ENCODE results near the gene OSBP2.

OSBP2 gene

DNA sequence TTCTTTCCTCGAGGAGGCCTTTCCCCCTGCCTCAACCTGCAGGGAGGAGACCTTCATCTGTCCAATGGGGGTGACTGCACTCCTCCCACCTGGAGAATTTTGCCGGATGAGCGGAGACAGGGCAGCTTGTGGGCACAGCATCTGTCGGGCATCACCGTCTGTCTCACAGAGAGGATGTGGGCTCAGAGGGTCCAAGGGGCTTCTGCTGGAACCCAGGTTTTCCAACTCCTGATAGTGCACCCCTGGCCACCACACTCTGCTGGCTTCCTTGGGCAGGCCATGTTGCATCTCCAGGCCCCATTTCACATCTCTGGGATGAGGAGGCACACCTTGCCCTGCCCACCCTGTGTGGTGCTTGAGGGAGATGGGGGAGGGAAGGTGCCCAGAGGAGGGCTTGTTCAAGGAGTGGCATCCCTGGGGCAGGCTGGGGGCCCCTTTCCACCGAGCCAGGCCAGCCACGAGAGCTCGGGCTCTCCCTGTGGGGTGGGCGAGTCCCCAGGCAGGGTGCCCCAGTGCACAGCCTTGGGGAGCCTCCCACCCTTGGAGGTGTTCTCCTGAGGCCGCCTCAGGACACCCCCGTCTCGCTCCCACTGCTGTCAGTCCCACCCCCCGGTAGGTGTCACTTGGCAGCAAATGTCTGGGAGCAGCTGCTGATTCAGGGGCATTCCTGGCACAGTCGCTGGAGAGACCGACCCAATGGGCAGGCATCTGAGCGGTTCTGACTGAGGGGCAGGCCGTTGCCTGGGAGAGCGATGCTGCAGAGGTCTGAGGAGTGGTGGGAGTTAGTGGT, 189.7 kb downstream of the OSBP2 start:
- no peak for DNase-seq

DNA sequence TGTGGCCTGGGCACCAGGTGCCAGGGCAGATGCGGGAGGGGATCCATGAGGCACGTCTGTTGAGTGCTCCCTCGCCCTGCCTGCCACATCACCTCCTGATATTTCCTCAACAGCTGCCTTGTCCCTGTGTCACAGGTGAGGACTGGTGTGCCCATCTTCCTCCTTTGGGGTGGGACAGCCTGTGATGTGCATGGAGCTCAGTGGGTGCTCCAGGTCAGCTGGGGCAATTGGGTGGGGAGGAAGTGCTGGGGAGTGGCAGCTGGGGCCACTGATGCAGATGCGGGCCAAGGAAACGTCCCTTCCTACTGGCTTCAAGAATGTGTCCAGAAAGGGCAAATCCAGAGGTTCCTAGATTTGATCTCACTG, 190.3 kb downstream of the OSBP2 start:
- no peak for DNase-seq

DNA sequence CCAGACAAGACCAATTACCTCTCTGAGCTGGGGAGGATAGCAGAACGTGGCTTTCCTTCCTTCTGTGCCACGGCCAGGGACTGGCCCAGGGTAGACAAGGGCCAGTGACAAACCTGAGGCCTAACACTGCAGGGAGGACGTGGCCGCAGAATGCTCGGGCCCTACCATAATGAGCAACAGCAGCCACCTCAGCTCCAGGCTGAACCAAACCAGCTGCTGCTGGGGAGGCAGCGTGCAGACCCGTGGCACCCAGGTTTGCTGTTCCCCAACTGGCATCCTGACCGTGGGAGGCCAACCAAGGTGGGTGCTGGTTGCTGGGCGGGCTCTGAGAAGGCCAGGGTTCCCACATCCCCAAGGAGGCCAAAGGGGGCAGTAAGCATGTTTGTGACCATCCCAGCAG, 190.9 kb downstream of the OSBP2 start:
- DNase-seq: no peak

DNA sequence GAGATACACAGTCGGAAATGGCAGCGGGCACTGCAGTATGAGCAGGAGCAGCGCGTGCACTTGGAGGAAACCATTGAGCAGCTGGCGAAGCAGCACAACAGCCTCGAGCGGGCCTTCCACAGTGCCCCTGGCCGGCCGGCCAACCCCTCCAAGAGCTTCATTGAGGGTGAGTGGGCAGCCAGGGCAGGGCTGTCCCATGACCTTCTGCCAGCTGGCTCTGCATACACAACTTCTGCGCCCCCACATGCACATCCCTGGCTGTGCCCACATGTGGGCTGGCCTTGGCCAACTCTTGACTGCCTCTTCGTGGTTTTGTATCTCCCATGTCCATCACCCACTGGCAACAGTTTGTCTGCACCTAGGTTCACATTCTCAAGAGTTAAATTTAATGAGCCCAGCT, 192.8 kb downstream of the OSBP2 start:
- no peak for DNase-seq

DNA sequence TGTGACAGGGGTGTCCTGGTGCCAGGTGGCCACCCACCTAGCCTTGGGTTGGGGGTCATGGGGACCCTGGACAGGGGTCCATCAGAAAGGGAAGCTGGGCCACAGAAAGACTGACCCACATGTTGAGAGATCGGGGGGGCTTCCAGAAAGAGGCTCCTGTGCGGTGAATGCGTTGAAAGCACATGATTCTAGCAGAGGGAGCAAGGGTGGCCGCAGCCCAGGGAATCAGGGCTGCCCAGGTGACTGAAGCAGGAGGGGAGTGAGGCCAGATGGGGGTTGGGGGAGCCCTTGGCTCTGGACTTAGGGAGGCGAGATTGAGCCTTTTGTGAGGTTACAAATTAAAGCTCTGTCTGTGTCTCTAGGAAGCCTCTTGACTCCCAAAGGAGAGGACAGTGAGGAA, 193.2 kb downstream of the OSBP2 start:
- DNase-seq: no peak

DNA sequence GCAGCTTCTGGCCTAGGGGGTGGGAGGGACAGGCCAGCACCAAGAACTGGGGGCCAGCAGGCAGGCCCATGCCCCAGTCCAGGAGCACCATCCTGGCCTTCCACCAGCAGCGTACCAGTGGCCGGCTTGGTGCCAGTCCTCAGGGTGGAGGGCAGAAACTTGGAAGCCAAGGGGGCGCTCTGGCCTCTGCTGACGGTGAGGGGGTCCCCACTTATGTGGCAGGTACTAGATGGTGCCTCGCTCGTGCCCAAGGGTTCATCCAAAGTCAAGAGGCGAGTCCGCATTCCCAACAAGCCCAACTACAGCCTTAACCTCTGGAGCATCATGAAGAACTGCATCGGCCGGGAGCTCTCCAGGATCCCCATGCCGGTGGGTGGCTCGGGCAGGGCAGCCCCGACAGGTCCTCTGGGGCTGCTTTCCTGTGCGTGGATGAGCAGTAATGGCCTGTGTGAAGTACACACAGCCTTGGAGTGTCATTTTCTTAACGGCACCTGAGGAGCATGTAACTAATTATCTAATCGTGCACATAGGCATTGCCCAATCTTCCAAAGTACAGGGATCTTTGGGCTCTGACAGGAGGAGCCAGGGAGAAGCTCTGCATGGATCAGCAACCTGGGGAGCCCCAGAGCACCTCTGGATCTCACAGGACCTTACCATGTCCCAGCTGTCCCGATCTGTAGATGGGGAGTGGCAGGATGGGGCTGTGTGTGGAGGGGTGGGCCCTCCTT, 194.8 kb downstream of the OSBP2 start:
- no peak for DNase-seq

DNA sequence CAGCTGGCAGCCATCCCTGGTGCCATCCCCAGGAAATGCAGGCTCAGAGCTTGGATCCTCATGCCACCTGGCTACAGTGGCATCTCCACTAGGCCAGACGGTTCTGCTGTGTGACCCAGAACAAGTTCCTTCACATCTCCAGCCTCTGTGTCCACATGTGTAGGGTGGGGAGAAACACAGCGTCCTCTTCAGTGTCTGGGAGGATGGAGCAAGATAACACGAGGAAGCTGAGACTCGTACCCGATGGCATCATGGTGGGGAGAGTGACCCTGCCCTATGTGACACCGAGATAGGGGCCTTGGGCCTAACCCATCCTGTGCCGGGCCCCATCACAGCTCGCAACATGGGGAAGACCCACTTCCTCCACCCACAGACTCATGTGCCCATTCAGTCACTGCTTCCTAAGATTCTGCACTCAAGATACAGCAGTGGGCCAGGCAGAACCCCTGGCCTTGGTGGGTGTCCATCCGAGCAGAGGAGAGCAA, 195.4 kb downstream of the OSBP2 start:
- no peak for DNase-seq

DNA sequence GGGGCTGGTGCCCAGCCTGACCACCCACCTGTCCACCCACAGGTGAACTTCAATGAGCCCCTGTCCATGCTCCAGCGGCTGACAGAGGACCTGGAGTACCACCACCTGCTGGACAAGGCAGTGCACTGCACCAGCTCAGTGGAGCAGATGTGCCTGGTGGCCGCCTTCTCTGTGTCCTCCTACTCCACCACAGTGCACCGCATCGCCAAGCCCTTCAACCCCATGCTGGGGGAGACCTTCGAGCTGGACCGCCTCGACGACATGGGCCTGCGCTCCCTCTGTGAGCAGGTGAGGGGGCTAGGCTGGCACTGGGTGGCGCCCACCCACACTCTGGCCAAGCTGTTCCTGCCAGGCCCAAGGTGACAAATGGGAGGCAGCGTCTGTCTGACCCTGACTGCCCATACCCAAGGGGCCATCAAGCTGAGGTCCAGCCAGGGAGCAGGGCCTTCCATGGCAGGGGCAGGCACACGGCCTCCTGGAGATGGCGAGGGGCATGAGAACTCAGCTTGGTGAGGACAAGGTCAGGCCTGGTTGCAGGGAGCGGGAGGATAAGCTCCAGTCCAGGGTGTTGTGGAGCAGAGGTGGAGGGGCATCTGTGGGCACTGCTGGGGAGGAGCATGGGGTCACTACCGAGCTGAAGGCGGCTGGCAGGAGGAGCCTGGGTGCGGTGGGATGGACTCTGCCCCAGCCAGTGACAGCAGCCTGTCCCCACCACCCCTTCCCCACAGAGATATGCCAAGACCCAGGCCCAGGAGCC, 196.2 kb downstream of the OSBP2 start:
- DNase-seq: no peak

DNA sequence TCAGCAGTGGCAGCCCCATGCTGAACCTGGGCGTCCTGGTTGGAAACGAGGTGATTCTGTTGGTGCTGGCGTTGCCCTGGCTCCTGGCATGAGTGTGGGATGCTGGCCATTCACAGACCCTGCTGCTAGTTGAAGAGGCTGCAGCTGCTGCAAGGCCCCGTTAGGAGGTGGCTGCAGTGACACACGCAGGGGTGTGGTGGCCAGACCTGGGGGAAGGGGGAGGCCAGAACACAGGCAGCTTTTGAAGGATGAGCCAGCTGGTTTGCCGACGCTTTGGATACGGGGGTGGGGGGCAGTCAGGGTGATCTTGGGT, 196.7 kb downstream of the OSBP2 start:
- no peak for DNase-seq

DNA sequence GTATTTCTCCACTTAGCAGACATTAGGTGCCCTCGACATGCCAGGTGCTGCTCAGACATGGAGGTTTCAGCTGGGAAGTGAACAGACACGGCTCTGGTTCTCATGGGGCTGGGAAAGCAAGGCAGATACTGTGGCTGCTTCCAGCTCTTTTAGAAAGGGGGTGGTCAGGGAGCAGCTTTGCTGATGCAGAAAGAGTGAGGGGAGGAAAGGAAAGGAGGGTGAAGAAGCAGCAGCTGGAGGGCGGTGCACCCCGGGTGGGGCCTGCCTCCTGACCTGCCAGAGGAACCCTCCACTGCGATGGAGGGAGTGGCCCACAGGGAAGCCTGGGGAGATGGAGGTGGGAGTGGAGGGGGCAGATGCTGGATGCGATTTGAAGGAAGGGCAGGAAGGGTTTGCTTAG, 197.1 kb downstream of the OSBP2 start:
- DNase-seq: no peak

DNA sequence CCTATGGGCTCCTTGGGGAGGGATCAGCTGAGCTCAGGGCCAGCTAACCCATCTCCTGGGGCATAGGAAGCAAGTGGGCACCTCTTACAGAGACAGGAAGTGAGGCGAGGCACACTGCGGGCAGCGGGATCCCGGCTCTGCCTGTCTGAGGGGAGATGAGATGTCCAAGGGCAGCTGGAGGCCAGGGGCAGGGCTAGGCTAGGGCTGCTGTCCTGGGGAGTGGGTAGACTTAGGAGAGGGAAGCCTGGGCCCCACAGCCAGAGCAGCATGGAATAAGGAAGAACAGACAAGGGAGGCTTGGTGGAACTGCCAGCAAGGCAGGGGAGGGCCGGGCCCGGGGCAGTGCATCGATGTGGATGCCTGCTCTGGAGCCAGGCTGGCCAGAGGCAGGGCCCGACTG, 197.6 kb downstream of the OSBP2 start:
- no peak for DNase-seq

DNA sequence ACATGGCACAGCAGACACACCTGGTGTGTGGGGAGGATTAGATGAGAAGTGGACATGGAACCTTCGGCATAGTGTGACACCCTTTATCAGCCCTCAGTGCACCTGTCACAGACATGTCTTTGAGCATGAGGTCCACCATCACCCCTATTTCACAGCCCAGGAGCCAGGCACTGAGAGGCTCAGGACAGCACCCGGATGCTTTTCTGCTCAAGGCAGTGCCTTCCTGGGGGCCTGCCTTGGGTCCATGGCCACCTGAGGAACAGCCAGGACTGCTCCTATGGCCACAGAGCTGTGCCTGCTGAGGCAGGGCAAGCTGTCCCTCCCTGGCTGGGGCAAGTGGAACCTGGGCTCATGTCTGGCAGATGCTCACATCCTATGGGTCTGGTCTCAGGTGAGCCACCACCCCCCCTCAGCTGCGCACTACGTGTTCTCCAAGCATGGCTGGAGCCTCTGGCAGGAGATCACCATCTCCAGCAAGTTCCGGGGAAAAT, 198.1 kb downstream of the OSBP2 start:
- DNase-seq: no peak

DNA sequence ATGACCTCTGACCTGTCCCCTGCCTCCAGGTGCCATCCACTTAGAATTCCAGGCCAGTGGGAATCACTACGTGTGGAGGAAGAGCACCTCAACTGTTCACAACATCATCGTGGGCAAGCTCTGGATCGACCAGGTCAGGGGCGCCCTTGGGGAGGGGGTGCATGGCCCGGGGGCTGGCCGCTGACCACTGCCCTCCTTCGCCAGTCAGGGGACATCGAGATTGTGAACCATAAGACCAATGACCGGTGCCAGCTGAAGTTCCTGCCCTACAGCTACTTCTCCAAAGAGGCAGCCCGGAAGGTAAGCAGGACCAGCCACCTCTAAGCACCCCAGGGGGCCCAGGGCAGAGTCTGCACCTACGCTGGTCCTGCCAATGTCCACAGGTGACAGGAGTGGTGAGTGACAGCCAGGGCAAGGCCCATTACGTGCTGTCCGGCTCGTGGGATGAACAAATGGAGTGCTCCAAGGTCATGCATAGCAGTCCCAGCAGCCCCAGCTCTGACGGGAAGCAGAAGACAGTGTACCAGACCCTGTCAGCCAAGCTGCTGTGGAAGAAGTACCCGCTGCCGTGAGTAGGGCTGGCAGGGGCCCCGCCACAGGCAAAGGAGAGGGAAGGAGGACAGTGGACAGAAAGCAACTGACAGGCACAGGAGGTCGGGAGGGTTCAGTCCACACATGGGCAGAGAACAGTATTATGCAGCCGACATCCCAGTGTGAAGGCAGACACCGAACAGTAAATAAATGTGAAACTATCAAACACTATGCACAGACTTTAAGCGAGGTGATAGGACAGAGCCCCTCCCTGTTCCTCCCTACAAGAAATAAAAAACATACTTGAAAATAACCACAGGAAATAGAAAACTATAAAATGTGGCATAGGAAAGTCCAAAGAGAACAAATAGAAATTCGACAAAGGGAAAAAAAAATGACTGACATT, 199.0 kb downstream of the OSBP2 start:
- no peak for DNase-seq

DNA sequence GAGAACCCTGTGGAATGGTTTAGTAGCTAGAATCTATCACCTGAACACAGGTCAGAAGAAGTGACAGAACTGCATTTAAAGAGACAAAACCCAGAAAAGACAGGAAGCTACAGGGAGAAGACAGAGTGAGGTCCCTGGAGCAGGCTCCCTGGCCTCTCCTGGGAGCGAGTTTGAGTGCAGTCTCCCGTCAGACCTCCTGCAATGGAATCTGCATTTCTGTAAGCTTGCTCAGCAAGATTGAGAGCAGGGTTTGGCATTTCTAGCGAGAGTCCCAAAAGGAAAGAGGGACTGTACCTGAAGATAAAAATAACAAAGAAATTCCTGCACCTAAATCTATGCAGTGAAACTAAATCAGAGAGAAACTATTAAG, 199.7 kb downstream of the OSBP2 start:
- DNase-seq: no peak

DNA sequence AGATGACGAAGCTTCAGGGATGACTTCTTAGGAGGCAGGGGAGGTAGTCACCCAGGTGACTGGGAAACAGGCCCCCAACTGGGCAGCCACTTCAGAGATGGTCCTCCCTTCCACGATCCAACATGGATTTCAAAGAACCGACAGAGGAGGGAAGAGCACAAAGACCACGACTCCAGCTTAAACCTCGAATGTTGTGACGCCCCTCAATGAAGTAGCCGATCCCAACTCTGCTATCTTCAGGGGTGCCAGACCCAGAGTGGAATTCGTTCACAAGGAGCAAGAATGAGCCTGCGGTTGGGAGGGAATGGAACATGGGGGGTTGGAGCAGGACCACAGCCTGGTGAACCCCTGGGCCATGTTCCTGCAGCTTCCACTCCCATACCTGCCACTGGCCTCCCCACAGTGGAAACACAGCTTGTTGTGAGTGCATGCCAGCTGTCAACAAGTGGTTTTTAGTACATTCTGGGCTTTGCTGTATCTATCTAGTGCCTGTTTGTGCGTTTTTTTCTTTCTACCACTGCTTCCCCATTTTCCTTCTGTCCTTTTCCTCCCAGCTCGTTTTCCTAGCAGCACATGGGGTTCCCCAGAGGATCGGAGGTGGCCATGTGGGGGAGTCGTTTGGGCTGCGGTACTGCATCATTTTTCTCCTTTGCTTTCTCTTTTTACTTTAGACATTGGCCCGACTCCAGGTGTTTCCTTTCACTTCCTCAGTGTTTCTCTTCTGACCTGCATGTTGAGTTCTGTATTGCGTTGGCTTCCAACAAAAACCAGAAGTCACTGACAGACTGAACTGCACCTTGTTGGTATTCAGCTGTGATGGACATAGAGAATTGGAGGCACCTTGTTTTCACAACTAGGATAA, 208.1 kb downstream of the OSBP2 start:
- no peak for DNase-seq

DNA sequence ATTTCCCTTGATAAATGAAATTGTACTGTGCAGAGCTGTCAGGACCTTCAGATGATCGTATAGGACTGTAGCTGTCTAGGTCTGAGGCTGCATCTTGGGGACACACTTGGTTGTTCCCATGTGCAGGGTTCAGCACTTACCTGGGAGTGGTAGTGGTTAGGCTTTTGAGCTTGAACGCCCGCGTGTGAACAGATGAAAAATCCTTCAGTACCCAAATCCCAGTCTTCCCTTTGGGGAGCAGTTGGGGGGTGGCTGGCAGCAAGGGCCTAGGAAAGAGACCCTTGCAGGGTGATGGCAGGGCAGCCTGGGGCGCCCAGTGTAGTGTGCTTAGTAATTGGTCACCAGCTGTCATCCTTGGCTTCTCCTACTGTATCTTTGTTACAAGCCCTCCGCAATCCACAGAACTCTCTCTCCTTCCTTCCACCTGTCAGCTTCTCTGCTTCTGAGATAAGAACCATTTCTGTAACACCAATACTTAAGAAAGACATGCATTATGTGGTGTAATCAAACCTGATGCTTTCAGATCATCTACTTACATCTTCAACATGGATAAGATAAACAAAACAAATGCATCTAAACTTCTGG, 209.3 kb downstream of the OSBP2 start:
- no peak for DNase-seq

DNA sequence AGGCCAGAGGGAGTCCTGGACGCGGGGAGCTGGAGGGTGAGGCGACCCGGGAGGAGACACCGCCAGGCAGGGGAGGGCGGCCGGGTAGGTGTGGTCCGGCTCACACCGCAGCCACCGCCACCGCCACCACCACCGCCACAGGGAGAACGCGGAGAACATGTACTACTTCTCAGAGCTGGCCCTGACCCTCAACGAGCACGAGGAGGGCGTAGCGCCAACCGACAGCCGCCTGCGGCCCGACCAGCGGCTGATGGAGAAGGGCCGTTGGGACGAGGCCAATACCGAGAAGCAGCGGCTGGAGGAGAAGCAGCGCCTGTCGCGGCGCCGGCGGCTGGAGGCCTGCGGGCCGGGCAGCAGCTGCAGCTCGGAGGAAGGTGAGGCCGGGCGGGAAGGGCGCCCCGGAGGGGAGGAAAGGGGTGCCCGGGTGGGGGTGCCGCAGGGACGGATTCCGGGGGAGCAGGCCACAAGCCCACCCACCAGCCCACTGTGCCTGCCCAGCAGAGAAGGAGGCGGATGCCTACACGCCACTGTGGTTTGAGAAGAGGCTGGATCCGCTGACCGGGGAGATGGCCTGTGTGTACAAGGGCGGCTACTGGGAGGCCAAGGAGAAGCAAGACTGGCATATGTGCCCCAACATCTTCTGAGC, 211.1 kb downstream of the OSBP2 start:
- no peak for DNase-seq

DNA sequence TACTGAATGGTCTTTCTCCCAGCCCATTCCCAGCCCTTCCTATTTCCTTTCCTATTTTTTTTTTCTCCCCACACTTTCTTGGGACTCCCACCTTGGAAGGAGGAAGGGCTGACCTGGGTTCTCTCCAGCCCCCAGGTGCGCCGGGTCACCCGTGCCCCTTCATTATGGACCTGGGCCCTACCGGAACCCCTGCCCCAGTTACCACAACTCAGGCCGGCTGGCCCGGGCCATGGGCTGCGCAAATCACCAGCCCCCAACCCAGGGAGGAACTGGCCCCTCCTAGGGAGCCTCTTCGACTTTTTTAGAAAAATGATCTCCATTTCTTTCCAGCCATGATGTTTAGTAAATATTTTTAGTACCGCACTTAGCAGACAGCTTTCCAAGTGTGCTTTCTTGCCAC, 211.7 kb downstream of the OSBP2 start:
- no peak for DNase-seq

DNA sequence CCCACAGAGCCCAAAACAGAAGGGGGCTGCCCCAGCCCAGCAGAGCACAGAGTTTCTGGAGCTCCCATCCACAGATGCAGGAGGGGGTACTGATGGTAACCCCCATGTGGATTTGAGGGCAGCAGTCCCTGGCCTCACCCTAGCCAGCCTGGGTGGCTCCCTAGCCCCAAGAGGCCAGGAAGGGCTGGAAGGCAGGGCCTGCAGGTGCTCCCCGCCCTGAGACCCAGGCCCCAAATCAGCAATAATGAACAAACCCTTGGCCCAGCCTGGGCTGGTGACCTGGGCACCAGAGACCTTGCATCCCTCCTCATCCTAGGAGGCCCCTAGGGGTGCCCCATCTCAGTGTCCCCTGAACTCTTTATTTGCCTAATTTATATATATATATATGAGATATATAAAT, 212.3 kb downstream of the OSBP2 start:
- DNase-seq: no peak

DNA sequence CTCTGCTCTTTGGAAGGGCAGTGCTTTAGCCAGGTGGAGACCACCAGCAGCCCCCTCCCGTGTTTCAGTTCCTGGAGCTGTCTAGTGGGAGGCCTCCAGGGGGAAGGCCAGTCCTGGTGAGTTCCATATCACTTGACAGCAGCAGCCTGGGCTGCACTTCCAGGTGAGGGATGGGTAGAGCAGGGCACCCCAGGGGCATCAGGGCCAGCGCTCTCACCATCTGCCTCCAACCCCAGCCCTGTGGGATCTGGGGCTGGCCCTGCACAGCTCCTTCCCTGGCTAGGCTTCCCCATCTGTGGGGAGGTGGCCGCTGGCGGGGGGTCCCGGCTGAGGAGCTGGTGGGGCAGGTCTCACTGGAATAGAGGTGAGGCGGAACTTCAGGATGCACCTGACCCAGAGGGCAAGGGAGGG, 213.4 kb downstream of the OSBP2 start:
- no peak for DNase-seq

DNA sequence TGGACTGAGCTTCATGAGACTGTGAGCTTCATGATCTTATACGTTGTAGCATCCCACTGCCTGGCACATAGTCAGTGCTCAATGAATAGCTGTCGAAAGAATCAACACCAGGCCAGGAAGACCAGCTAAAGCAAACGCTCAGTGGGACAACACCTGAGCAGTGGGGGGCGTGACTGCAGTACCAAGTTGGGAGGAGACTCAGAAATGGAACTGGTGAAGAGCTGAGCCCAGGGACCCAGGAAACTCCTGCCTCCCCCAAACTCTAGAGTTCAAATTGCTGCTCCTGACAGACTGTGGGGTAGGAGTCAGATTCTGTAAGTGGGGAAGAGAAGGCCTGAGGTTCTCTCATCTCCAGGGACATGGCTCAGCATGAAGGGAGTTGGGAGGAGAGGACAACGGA, 214.6 kb downstream of the OSBP2 start:
- no peak for DNase-seq
